ENCODE measurements around the gene CLP1. TPM values are rescaled to one million over a fixed set of nuclear protein-coding genes. Genes with fewer than 3 reads are reported as not detected.

The CLP1 gene
- total and polyA plus RNA-seq, 4 donors, result 5.9 to 12.3 (median 8.3) TPM

DNA sequence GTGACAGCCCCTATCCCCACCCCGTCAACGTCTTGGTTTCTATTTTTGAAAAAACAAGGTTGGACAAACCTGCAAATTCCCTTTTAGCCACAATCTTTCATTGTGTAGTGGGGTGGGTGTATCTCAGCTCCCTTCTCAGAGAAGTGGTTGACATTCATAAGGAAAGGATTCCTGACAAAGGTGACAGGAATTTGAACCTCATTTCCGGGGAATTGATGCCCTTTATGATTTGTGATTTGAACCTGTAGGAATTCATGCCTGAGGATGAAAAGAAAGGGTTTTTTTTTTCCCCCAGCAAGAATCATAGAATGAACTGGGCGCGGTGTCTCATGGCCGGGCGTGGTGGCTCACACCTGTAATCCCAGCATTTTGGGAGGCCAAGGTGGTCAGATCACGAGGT is 22.3 kb upstream of the CLP1 start:
- H3K4me3 ChIP-seq (ENCODE audit: low read depth in 1 of 3, low read length in 3 of 3), result no peak overlapping the region
- H3K9me3 ChIP-seq (ENCODE audit: control insufficient read depth in 4 of 4, low read length in 3 of 4), result no peaks in the 10 kb centered on the region
- H3K9ac ChIP-seq (ENCODE audit: low read depth in 1 of 2, low read length in 2 of 2), result no peak overlapping the region
- peaks cover 0 to 3% (median under 1%) of the 10 kb centered on the region in 4 donors for H3K36me3 ChIP-seq (ENCODE audit: control insufficient read depth in 4 of 4, insufficient read depth in 3 of 4, low read depth in 1 of 4, low read length in 3 of 4)
- H3K27me3 ChIP-seq (ENCODE audit: control insufficient read depth in 4 of 4, insufficient read depth in 4 of 4, low read length in 3 of 4), result no peaks in the 10 kb centered on the region
- no peak overlapping the region for H3K27ac ChIP-seq (ENCODE audit: low read depth in 1 of 2, low read length in 2 of 2)
- H3K4me1 ChIP-seq (ENCODE audit: control insufficient read depth in 4 of 4, insufficient read depth in 4 of 4, low read length in 3 of 4), result peaks cover 5 to 27% (median 13%) of the 10 kb centered on the region in 4 donors
- TF ChIP-seq CTCF (IDR thresholded peaks at IDR 0.05; ENCODE audit: low read depth, low read length, missing input control), result no peak
- TF ChIP-seq HNF4G (IDR thresholded peaks at IDR 0.05), result no peak
- TF ChIP-seq, protein P1, sequence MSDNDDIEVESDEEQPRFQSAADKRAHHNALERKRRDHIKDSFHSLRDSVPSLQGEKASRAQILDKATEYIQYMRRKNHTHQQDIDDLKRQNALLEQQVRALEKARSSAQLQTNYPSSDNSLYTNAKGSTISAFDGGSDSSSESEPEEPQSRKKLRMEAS (IDR thresholded peaks at IDR 0.05), result no peak
- TF ChIP-seq, protein P2, sequence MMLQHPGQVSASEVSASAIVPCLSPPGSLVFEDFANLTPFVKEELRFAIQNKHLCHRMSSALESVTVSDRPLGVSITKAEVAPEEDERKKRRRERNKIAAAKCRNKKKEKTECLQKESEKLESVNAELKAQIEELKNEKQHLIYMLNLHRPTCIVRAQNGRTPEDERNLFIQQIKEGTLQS (IDR thresholded peaks at IDR 0.05), result no peak
- TF ChIP-seq HNF4A (conservative IDR thresholded peaks at IDR 0.05), result no peak
- TF ChIP-seq, protein P3, sequence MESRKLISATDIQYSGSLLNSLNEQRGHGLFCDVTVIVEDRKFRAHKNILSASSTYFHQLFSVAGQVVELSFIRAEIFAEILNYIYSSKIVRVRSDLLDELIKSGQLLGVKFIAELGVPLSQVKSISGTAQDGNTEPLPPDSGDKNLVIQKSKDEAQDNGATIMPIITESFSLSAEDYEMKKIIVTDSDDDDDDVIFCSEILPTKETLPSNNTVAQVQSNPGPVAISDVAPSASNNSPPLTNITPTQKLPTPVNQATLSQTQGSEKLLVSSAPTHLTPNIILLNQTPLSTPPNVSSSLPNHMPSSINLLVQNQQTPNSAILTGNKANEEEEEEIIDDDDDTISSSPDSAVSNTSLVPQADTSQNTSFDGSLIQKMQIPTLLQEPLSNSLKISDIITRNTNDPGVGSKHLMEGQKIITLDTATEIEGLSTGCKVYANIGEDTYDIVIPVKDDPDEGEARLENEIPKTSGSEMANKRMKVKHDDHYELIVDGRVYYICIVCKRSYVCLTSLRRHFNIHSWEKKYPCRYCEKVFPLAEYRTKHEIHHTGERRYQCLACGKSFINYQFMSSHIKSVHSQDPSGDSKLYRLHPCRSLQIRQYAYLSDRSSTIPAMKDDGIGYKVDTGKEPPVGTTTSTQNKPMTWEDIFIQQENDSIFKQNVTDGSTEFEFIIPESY (IDR thresholded peaks at IDR 0.05), result no peak
- no peak for TF ChIP-seq TAF1 (conservative IDR thresholded peaks at IDR 0.05)
- TF ChIP-seq GABPA (IDR thresholded peaks at IDR 0.05 in 1 of 2, conservative IDR thresholded peaks at IDR 0.05 in 1 of 2), result no peak
- TF ChIP-seq JUND (IDR thresholded peaks at IDR 0.05), result no peak
- TF ChIP-seq FOXA1 (IDR thresholded peaks at IDR 0.05), result no peak
- TF ChIP-seq RXRA (IDR thresholded peaks at IDR 0.05), result no peak
- no peak for TF ChIP-seq EGR1 (IDR thresholded peaks at IDR 0.05; ENCODE audit: low read depth in 2 of 2)
- 90% methylated on average over 8 of the region's 8 CpGs for WGBS
- no peak for DNase-seq (ENCODE audit: low spot score)

DNA sequence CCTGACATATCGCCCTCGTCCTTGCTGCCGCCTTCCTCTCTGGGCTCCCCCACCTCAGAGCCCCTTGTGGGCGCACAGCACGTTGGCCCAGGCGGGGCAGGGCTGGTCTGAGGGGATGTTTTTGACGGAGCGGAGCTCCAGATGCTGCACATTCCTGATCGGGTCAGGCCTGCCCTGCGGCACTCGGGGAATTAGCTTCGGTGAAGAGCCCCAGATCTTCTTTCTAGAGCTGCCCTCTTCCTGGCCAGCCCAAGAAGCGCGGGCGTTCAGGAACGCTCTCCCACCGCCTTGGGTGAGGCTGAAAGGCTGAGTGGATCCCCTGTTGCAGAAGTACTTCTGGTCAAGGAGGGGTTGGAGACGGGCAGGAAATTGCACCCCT is 19.9 kb upstream of the CLP1 start:
- no peaks in the 10 kb centered on the region for H3K9me3 ChIP-seq (ENCODE audit: control insufficient read depth in 4 of 4, low read length in 3 of 4)
- WGBS, result 69% methylated on average over 18 of the region's 18 CpGs
- DNase-seq (ENCODE audit: low spot score), result no peak
- no peaks in the 10 kb centered on the region for H3K27me3 ChIP-seq (ENCODE audit: control insufficient read depth in 4 of 4, insufficient read depth in 4 of 4, low read length in 3 of 4)
- H3K9ac ChIP-seq (ENCODE audit: low read depth in 1 of 2, low read length in 2 of 2), result no peak overlapping the region
- H3K4me3 ChIP-seq (ENCODE audit: low read depth in 1 of 3, low read length in 3 of 3), result peak overlapping the region in 1 of 3 donors; percentile 61
- TF ChIP-seq, protein P4, sequence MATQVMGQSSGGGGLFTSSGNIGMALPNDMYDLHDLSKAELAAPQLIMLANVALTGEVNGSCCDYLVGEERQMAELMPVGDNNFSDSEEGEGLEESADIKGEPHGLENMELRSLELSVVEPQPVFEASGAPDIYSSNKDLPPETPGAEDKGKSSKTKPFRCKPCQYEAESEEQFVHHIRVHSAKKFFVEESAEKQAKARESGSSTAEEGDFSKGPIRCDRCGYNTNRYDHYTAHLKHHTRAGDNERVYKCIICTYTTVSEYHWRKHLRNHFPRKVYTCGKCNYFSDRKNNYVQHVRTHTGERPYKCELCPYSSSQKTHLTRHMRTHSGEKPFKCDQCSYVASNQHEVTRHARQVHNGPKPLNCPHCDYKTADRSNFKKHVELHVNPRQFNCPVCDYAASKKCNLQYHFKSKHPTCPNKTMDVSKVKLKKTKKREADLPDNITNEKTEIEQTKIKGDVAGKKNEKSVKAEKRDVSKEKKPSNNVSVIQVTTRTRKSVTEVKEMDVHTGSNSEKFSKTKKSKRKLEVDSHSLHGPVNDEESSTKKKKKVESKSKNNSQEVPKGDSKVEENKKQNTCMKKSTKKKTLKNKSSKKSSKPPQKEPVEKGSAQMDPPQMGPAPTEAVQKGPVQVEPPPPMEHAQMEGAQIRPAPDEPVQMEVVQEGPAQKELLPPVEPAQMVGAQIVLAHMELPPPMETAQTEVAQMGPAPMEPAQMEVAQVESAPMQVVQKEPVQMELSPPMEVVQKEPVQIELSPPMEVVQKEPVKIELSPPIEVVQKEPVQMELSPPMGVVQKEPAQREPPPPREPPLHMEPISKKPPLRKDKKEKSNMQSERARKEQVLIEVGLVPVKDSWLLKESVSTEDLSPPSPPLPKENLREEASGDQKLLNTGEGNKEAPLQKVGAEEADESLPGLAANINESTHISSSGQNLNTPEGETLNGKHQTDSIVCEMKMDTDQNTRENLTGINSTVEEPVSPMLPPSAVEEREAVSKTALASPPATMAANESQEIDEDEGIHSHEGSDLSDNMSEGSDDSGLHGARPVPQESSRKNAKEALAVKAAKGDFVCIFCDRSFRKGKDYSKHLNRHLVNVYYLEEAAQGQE (IDR thresholded peaks at IDR 0.05), result no peak
- TF ChIP-seq JUND (IDR thresholded peaks at IDR 0.05) (no peak), RXRA (IDR thresholded peaks at IDR 0.05) (no peak)
- TF ChIP-seq, protein P3 (IDR thresholded peaks at IDR 0.05), result no peak
- H3K27ac ChIP-seq (ENCODE audit: low read depth in 1 of 2, low read length in 2 of 2), result peak overlapping the region in 1 of 2 donors; percentile 3
- H3K36me3 ChIP-seq (ENCODE audit: control insufficient read depth in 4 of 4, insufficient read depth in 3 of 4, low read depth in 1 of 4, low read length in 3 of 4), result no peaks in the 10 kb centered on the region
- peaks cover 13 to 36% (median 19%) of the 10 kb centered on the region in 4 donors for H3K4me1 ChIP-seq (ENCODE audit: control insufficient read depth in 4 of 4, insufficient read depth in 4 of 4, low read length in 3 of 4)

Measured in liver (tissue), 9 donors.